CD4-positive, alpha-beta T cell treated with Interleukin-6 for 4 hours (primary cell): ENCODE data around the gene CYP3A7.
"Not testable (repeated sequence)": the region's sequence is repeated elsewhere in the genome, so short reads cannot be mapped to it uniquely, and the experiment has no call there.

Experiments used
- DNase-seq: peaks from one replicate; pipeline ENCODE4 v3.0.0-alpha.2; 2020; ENCODE audit warnings: mixed read lengths

The CYP3A7 gene

DNA sequence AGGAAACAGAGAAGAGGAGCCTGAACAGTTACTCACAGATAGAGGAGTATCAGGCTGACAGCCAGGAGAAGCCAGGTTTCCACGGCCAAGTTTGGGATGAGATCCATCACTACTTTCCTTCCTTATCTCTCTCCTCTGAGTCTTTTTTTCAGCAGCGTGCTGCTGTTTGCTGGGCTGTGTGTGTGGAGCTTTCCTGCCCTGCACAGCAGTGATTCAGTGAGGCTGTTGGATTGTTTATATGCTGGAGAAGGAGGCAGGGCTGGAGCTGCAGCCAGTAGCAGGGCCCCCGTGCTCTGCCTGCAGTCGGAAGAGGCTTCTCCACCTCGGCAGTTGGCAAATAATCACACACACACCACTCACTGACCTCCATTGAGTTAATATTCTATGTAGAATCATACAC lies at the start of gene CYP3A7:
CYP3A7 (minus strand) TSS at position 210 of the 400 bp plus-strand sequence; CDS start at position 107, 103 bp downstream.
- DNase-seq = no peak

DNA sequence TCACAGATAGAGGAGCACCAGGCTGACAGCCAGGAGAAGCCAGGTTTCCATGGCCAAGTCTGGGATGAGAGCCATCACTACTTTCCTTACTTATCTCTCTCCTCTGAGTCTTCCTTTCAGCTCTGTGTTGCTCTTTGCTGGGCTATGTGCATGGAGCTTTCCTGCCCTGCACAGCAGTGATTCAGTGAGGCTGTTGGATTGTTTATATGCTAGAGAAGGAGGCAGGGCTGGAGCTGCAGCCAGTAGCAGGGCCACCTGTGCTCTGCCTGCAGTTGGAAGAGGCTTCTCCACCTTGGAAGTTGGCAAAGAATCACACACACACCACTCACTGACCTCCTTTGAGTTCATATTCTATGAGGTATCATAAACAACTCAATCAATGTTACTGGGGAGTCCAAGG lies 49.0 kb upstream of the CYP3A7 start, which contains the start of gene CYP3A4:
CYP3A4 (minus strand) TSS at position 178 of the 400 bp plus-strand sequence; CDS start at position 75, 103 bp downstream.
- no peak for DNase-seq

DNA sequence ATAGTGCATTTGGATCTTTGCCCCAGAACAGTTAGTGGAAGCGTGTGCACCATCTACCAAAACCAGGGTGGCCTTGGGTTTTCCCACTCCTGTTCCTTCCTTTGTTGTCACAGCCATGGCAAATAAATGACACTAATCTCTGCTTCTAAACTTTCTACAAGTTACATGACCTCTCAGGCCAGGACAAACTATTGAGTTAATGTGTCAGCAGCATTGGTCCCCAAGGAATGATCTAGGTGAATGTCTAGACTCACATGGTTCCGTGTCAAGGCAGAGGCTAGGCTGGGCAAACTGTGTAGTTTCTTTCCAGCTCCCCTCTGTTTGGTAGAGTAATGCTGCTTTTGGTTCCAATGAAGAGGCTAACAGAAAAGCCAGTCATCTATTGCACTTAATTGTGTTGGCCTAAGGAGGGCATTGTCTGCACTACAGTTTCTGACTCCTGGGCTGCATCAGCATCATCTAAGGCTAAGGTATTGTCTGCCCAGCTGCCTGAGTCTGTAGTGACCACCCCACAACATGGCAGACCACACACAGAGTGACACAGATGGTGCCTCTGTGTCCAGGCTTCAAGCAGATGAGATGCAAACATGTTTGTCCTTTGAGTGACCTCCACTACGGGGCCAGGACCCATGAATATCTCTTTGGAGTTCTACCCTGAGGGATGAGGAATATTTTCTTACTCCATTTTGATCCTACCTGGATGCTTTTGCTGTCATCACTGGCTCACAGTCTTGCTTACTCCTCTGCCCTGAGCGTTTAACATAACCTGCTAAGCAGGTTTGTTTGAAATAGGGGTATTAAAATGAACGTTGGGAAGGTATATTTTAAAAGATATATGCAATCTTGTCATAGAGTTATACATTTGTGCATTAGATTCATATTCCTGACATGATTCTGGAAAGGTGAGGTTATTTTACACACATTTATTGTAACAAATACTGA lies 47.3 kb upstream of the CYP3A7 start:
- DNase-seq = no peak

DNA sequence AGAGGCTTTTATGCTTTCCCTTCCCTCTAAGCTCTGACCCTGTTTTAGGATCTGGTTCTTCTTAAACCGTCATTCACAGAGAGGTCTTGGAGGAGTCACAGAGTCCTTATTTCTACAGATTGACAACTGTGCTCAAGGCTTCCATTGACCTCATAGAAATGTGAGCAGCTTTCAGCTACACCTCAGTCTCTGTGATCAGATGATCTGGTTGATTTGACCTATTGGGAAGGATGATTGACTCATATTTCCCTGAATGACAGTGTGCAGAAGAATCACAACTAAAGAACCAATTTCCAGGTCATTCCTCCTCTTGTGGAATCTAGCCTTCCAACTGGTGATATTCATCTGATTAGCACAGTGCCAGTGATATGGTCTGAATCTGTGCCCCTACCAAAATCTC lies 45.6 kb upstream of the CYP3A7 start:
- no peak for DNase-seq

DNA sequence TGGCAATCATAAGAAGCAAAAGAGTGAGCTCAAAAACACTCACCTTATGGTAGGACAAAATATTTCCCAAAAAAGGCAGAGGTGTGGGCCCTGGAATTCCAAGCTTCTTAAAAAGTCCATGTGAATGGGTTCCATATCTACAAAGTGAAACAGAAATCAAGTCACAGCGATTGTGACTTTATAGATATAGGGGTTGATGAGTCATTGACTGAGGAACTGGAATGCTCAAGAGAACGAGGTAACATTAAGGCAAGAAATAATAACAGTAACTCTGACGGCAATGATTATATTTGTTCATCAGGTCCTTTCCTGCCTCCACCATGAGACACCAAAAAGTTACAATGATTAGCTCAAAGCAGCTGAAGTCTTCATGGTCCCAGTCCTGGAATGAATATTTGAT lies 45.0 kb upstream of the CYP3A7 start:
- DNase-seq = no peak

DNA sequence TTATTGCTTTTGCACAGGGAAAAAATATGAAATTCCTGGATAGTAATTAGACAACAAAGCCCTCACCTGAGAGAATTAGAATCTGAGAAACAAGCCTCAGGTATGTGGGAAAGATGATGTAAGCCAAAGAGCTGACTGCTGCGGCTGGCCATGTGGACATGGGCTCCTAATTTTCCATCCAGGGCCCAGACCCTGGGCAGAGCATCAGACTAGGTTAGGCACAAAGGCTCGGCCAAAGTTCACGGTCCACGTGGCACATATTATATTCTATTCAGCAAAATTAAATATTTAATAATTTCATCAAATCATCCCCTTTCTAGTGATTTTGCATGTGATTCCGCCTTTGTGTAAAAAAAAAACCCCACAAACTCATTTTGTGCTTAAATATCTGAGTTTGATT lies 43.9 kb upstream of the CYP3A7 start:
- no peak for DNase-seq

DNA sequence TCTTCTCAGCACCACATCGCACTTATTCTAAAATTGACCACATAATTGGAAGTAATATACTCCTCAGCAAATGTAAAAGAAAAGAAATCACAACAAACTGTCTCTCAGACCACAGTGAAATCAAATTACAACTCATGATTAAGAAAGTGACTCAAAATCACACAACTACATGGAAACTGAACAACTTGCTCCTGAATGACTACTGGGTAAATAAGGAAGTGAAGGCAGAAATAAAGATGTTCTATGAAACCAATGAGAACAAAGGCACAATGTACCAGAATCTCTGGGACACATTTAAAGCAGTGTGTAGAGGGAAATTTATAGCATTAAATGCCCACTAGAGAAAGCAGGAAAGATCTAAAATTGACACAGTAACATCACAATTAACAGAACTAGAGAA lies 38.4 kb upstream of the CYP3A7 start:
- DNase-seq = not testable (repeated sequence)

DNA sequence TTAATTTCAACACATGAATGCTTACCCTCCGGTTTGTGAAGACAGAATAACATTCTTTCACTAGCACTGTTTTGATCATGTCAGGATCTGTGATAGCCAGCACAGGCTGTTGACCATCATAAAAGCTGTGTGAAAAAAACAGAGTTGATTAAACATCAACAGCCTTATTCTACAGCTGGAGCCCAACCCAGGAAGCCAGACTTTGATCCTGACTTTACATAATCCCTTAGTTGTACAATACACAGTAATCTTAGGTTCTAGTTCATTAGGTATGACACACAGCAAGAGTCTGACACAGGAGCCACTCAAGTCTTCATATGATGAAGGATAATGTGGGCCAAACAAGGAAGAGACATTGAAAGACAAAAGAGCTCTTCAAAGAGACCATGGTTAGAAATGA lies 37.6 kb upstream of the CYP3A7 start:
- DNase-seq = no peak

DNA sequence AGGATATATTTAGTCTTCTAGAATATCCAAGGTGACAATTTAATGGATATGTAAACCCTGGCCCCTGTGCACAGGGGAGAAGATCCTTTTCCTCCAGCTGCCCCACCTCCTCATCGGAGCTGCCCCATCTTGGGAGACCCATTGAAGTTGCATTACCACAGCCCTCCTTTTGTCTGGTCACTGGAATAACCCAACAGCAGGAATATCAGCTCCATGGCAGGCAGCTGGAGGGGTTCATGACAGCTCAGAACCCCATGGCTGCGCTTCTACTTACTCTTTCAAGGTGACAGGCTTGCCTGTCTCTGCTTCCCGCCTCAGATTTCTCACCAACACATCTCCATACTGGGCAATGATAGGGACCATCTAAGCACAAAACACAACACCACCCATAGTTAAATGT lies 34.5 kb upstream of the CYP3A7 start:
- DNase-seq = not testable (repeated sequence)

DNA sequence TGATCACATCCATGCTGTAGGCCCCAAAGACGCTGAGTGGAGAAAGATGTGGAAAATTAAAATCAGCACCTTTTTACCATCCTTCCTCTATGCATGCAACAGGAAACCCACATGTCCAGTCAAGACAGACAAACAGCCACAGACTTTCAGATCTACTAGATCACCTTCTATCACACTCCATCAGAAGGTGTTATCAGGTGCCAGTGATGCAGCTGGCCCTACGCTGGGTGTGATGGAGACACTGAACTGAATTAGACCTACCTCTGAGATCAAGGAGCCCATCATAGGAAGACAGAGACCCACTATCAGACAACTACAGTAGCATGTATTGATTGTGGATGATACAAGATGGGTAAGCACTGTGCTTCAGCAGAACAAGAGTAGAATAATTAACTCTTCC lies 33.5 kb upstream of the CYP3A7 start:
- DNase-seq = no peak

DNA sequence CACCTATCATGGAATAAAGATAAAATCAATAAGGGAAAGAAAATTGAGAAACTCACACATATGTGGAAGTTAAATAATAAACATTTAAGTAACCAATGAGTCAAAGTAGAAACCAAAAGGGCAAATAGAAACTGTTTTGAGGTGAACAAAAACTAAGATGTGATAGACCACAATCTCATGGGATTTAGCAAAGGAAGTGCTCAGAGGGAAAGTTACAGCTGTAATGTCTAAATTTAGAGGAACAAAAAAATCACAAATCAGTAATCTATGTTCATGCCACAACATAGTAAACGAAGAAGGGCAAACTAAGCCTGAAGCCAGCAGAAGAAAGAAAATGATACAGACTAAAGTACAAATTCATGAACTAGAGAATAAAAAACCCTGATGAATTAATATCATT lies 32.7 kb upstream of the CYP3A7 start:
- DNase-seq = no peak

DNA sequence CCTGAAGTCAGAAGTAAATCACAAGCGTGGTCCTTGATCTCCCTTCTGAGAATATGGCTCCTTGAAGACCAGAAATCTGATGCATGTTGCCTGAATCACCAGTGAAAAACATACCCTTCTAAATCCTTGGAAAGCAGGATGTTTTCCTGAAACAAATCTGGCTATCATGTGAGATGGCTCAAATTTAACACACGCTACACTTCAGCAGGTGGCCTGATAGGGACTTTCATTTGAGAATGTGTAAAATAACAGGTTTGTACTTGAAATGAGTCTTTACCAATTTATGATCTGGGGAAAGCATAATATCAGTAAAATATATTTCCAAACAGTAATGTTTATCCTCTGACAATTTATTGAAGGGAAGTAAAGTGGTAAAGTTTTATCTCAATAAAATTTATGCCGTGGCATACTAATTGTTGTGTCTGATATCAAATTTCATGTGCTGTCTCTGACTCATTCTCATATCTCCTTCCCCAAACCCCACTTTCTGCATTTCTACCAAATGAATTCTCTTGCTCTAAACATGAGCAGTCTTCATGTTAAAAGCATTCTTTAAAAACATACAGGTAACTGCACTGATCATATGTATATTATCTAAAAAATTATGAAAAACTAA lies 31.6 kb upstream of the CYP3A7 start:
- no peak for DNase-seq

DNA sequence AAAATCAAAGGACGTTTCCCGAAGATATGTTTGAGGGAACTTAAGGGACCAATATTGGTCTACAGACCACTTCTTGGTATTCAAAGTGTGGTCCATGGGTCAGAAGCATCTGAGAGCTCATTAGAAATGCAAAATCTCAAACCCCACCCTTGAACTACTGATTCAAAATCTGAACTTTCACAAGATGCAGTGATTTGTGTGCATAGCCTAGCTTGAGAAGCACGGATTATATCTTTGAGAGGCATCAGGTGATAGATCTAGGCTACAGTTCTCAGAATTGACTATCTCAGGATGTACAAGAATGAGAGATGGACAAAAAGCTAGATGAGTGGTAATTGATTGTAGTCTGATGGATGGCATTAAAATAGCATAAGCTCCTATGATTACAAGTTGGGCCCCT lies 29.5 kb upstream of the CYP3A7 start:
- no peak for DNase-seq

DNA sequence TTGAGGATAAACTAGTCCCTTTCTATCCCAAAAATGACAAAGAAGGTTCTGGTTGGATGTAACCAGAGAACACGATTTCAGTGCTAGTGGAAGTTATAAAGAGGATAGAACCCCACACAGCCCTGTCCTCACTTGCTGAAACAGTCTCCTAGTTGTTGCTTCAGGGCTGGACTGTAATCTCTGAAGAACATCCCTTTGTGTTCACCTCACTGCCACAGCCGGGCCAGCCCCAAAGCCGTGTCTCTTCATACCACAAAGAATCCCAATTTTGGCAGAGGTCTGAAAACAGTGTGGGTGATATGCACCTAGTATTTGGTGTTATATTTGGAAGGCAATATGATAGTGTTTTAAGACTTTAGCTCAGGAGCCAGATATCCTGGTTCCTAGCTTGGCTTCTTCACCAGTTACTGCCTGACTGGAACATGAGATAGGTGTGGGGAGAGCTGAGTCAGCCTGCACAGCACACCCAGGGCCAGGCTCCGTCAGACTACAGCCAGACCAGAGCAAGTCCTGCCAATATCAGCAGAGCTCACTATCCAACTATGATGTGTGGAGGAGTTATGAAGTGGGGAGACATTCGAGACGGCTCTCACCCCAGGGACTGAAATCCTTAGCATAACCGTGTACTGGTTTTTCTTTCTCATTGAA lies 27.8 kb upstream of the CYP3A7 start:
- DNase-seq = no peak

DNA sequence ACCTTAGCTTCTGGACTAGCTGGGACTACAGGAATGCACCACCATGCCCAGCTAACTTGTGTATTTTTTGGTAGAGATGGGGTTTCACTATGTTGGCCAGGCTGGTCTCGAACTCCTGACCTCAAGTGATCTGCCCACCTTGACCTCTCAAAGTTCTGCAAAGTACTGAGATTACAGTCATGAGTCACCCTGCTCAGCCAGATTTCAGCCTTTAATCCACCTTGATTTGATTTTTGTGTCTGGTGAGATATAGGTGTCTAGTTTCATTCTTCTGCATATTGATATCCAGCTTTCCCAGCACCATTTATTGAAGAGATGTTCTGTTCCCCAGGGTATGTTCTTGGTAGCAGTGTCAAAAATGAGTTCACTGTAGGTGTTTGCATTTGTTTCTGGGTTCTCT lies 20.1 kb upstream of the CYP3A7 start:
- no peak for DNase-seq

DNA sequence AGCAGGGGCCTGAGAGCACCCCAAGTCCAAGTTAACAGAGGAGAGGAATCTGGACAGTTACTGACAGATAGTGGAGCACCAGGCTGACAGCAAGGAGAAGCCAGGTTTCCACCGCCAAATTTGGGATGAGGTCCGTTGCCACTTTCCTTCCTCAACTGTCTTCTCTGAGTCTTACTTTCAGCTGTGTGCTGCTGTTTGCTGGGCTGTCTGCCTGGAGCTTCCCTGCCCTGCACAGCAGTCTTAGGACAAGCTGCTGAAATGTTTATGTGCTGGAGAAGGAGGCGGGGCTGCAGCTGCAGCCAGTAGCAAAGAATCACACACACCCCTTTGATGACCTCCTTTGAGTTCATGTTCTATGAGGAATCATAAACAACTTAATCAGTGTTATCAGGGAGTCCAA lies 17.4 kb upstream of the CYP3A7 start:
- no peak for DNase-seq

DNA sequence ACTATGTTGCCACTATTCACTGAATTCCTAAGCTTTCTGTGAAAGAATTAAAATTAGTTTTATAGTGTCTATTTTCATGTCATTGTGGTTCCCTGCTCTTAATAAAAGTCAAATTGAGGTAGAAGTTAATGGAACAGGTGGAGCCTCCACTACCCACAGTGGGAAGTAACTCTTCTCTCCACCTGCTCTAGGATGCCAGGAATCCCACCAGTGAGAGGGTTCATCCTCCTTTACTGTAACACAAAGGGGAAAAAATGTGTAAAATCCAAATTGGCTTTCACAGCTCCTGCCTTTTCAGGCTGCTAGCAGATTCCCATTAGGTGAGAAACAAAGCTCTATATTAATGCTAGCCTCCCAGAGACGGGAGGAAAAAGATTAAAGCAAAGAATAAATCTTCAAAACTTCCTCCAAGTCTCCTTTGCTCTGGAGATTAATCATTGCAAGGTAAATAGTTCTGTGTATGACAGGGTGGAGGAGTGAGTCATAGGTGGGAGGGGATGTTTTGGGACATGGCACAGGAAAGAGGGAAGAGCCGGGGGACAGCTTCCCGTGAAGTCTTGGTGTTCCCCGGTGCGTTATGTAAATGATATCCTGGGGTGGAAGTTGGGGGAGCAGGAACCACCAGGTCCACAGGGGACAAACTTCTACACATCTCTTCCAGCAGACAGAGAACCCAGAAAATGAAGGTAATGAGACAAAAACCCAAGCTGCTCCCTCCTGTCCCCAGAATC lies 16.5 kb upstream of the CYP3A7 start:
- DNase-seq = not testable (repeated sequence)

DNA sequence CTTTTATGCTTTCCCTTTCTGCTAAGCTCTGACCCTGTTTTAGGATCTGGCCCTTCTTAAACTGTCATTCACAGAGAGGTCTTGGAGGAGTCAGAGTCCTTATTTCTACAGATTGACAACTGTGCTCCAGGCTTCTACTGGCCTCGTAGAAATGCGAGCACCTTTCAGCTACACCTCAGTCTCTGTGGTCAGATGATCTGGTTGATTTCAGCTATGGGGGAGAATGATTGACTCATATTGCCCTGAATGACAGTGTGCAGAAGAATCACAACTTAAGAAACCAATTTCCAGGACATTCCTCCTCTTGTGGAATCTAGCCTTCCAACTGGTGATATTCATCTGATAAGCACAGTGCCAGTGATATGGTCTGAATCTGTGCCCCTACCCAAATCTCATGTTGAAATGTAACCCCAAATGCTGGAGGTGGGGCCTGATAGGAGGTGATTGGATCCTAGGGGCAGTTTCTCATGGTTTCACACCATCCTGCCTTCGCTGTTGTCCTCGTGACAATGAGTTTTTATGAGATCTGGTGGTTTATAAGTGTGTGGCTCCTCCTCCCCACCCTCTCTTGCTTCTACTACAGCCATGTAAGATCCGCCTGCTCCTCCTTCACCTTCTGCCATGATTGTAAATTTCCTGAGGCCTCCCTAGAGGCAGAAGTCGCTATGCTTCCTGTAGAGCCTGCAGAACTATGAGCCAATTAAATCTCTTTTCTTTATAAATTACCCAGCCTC lies 14.0 kb upstream of the CYP3A7 start:
- DNase-seq = no peak

DNA sequence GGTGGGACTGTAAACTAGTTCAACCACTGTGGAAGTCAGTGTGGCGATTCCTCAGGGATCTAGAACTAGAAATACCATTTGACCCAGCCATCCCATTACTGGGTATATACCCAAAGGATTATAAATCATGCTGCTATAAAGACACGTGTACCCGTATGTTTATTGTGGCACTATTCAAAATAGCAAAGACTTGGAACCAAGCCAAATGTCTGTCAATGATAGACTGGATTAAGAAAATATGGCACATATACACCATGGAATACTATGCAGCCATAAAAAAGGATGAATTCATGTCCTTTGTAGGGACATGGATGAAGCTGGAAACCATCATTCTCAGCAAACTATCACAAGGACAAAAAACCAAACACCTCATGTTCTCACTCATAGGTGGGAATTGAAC lies 11.9 kb upstream of the CYP3A7 start:
- DNase-seq = not testable (repeated sequence)

DNA sequence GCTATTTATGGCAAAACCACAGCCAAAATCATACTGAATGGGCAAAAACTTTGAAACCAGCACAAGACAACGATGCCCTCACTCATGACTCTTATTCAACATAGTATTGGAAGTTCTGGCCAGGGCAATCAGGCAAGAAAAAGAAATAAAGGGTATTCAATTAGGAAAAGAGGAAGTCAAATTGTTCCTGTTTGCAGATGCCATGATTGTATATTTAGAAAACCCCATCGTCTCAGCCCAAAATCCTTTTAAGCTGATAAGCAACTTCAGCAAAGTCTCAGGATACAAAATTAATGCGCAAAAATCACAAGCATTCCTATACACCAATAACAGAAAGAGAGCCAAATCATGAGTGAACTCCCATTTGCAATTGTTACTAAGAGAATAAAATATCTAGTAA lies 10.4 kb upstream of the CYP3A7 start:
- not testable (repeated sequence) for DNase-seq

DNA sequence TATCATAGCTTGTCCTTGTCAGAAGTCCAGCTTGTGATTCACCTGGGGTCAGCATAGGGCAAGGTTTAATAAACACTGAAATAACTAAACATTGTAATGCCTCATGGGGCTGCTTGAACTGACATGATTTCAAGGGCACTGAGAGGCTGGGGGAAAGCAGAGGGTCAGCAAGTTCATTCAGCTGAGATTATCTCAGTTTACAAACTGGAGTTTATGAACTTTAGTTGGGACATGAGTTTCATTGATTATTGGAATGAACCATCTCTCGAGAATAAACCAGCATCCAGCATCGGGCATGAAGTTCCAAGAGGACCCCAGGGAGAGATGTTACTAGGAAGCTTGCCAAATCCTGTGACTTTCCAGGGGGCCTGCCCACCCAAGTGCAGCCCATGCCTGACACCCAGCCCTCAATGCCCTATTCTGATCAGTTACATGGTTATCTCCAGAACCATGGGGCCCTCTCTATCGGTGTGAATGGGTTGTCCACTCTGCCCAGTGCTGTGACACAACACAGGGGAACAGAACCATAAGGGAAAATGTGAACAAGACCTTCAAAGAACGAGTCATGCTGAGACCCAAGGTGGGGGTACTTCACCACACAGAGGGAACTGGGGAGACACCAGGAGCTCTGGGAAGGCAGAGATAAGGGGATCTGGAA lies 7.9 kb upstream of the CYP3A7 start:
- no peak for DNase-seq

DNA sequence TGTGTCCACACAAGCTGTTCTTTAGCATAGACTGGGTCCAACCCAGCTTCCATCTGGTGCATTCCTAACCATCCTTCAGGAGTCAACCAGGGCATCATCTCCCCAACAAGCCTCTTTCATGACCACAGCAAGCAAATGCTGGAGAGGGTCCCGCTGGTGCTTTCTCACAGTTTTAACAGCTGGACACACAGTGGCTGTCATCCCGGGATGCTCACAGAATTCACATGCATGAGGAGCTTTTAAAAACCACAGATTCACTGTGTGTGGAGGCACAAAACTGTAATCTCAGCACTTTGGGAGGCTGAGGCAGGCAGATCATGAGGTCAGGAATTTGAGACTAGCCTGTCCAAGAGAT lies 6.4 kb upstream of the CYP3A7 start:
- DNase-seq = no peak
